Thyroid gland (tissue), 4 donors: Measurements from ENCODE around the gene MAPK4. TPM values are rescaled to one million over a fixed set of nuclear protein-coding genes. Genes with fewer than 3 reads are reported as not detected.

ENCODE experiments used
- DNase-seq, 2 donors: peaks; one replicate each; pipeline ENCODE4 v3.0.0-alpha.2; 2019
- H3K27ac ChIP-seq, 3 donors: fragments of 200-600 bp; sonication (generic); 1 replicate in 2 of 3; 2 replicates in 1 of 3; pipeline ENCODE4 v1.5.1; 2016 to 2019; ENCODE audit warnings: mild to moderate bottlenecking in 1 of 3, moderate library complexity in 1 of 3
- H3K27me3 ChIP-seq: fragments of 200-600 bp; sonication (generic); one replicate; pipeline ENCODE4 v1.5.1; 2019
- H3K36me3 ChIP-seq, 2 donors: fragments of 200-600 bp; sonication (generic); one replicate each; pipeline ENCODE4 v1.5.1; 2016 to 2019
- H3K4me1 ChIP-seq, 2 donors: fragments of 200-600 bp; sonication (generic); one replicate each; pipeline ENCODE4 v1.5.1; 2017 to 2019
- H3K4me3 ChIP-seq, 3 donors: fragments of 200-600 bp; sonication (generic); replicated peaks in 1 of 3; 1 replicate in 2 of 3; 2 replicates in 1 of 3; pipeline ENCODE4 v1.5.1; 2016; ENCODE audit warnings: mild to moderate bottlenecking in 1 of 3
- H3K9me3 ChIP-seq: fragments of 200-600 bp; sonication (generic); one replicate; pipeline ENCODE4 v1.5.1; 2017
- CTCF ChIP-seq, 6 experiments: fragments of 200-600 bp in 3 of 6; fragments of 450-650 bp in 3 of 6; sonication (generic) in 3 of 6; IDR thresholded peaks; one replicate each; pipeline ENCODE4 v1.5.1; 2016 to 2019; ENCODE audit warnings: antibody characterized with exemption in 6 of 6, mild to moderate bottlenecking in 2 of 6, inconsistent platforms in 1 of 6, moderate library complexity in 1 of 6
- POLR2A ChIP-seq, 2 donors: fragments of 450-650 bp; IDR thresholded peaks; one replicate each; pipeline ENCODE4 v1.6.1; 2017; ENCODE audit warnings: antibody characterized with exemption in 2 of 2, mild to moderate bottlenecking in 2 of 2, moderate library complexity in 1 of 2
- WGBS, 2 donors: methylation state at CpG; one replicate each; pipeline ENCODE4 v1.1.5; 2017; 5-methylcytosine and 5-hydroxymethylcytosine counted together
- intact Hi-C: fragments of 100-400 bp; cut with DNase I; formaldehyde crosslinking; loops from one replicate; pipeline ENCODE4 v1.15.1; 2023
- total RNA-seq, 4 donors: library from RNA; depleted of rRNA; stranded (reverse); fragments of >200 nt; gene quantifications; one replicate each; pipeline ENCODE4 v1.2.3, GENCODE V29; 2016

MAPK4 gene
- total RNA-seq, 4 donors from 2014 or later = 3.5 to 17.9 (median 11.4) TPM

GRCh38 chr18:50680966-50681365 lies 121.1 kb downstream of the MAPK4 start:
- Histone ChIP-seq H3K4me1 (no peaks in the 10 kb centered on the region), H3K36me3 (no peaks in the 10 kb centered on the region), H3K27ac (no peak overlapping the region), H3K9me3 (no peaks in the 10 kb centered on the region), H3K27me3 (no peaks in the 10 kb centered on the region), H3K4me3 (no peak overlapping the region)
- intact Hi-C loops = no loop called here
- no peak for TF ChIP-seq POLR2A (IDR thresholded peaks at IDR 0.05)
- no peak for TF ChIP-seq CTCF (IDR thresholded peaks at IDR 0.05)
- DNase-seq = no peak
- WGBS, 2 donors = 83 to 90% methylated on average over 1 of the region's 1 CpG

- no peak for DNase-seq
- no peak overlapping the region for H3K27ac ChIP-seq
- no peak overlapping the region for H3K4me3 ChIP-seq
- intact Hi-C loops = no loop called here
- TF ChIP-seq CTCF (IDR thresholded peaks at IDR 0.05) (no peak), POLR2A (IDR thresholded peaks at IDR 0.05) (no peak)
- 81 to 87% methylated on average over 1 of the region's 1 CpG for WGBS, 2 donors
- no peaks in the 10 kb centered on the region for H3K27me3 ChIP-seq
- no peaks in the 10 kb centered on the region for H3K4me1 ChIP-seq
- H3K9me3 ChIP-seq = no peaks in the 10 kb centered on the region
- no peaks in the 10 kb centered on the region for H3K36me3 ChIP-seq
These were observed 123.0 kb downstream of the MAPK4 start for GRCh38 chr18:50682852-50683251.

- Histone ChIP-seq H3K27ac (no peak overlapping the region), H3K4me3 (no peak overlapping the region), H3K4me1 (no peaks in the 10 kb centered on the region), H3K27me3 (no peaks in the 10 kb centered on the region), H3K9me3 (no peaks in the 10 kb centered on the region), H3K36me3 (no peaks in the 10 kb centered on the region)
- WGBS, 2 donors = 85 to 92% methylated on average over 8 of the region's 8 CpGs
- no peak for DNase-seq
- intact Hi-C loops = no loop called here
- TF ChIP-seq POLR2A (IDR thresholded peaks at IDR 0.05) = no peak
- TF ChIP-seq CTCF (IDR thresholded peaks at IDR 0.05) = no peak
These were observed 126.5 kb downstream of the MAPK4 start for GRCh38 chr18:50686409-50686808.

GRCh38 chr18:50687491-50687890 lies 127.6 kb downstream of the MAPK4 start:
- Histone ChIP-seq H3K27ac (peak overlapping the region in 1 of 3 donors; percentile 60), H3K4me1 (peaks cover 0 to 5% of the 10 kb centered on the region in 2 donors), H3K27me3 (no peaks in the 10 kb centered on the region), H3K4me3 (no peak overlapping the region), H3K36me3 (no peaks in the 10 kb centered on the region), H3K9me3 (no peaks in the 10 kb centered on the region)
- TF ChIP-seq CTCF (IDR thresholded peaks at IDR 0.05) (no peak), POLR2A (IDR thresholded peaks at IDR 0.05) (no peak)
- 47 to 59% methylated on average over 5 to 11 of the region's 11 CpGs for WGBS, 2 donors
- peak; percentile 54 to 73 for DNase-seq
- intact Hi-C loops = no loop called here

GRCh38 chr18:50689578-50689977 lies 129.7 kb downstream of the MAPK4 start:
- Histone ChIP-seq H3K27ac (no peak overlapping the region), H3K4me1 (peaks cover 0 to 7% of the 10 kb centered on the region in 2 donors), H3K36me3 (no peaks in the 10 kb centered on the region), H3K4me3 (no peak overlapping the region), H3K27me3 (no peaks in the 10 kb centered on the region), H3K9me3 (no peaks in the 10 kb centered on the region)
- WGBS, 2 donors = 94% methylated on average over 6 of the region's 6 CpGs
- intact Hi-C loops = no loop called here
- no peak for DNase-seq
- TF ChIP-seq POLR2A (IDR thresholded peaks at IDR 0.05) (no peak), CTCF (IDR thresholded peaks at IDR 0.05) (no peak)
